GF-D8 (cell line): ENCODE measurements around the gene AIFM3.
"Not testable (repeated sequence)": the region's sequence is repeated elsewhere in the genome, so short reads cannot be mapped to it uniquely, and the experiment has no call there.

ENCODE experiments used
- DNase-seq: peaks from one replicate; lab custom pipeline; 2025; lab: John Stamatoyannopoulos, UW

AIFM3 gene, protein sequence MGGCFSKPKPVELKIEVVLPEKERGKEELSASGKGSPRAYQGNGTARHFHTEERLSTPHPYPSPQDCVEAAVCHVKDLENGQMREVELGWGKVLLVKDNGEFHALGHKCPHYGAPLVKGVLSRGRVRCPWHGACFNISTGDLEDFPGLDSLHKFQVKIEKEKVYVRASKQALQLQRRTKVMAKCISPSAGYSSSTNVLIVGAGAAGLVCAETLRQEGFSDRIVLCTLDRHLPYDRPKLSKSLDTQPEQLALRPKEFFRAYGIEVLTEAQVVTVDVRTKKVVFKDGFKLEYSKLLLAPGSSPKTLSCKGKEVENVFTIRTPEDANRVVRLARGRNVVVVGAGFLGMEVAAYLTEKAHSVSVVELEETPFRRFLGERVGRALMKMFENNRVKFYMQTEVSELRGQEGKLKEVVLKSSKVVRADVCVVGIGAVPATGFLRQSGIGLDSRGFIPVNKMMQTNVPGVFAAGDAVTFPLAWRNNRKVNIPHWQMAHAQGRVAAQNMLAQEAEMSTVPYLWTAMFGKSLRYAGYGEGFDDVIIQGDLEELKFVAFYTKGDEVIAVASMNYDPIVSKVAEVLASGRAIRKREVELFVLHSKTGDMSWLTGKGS

DNA sequence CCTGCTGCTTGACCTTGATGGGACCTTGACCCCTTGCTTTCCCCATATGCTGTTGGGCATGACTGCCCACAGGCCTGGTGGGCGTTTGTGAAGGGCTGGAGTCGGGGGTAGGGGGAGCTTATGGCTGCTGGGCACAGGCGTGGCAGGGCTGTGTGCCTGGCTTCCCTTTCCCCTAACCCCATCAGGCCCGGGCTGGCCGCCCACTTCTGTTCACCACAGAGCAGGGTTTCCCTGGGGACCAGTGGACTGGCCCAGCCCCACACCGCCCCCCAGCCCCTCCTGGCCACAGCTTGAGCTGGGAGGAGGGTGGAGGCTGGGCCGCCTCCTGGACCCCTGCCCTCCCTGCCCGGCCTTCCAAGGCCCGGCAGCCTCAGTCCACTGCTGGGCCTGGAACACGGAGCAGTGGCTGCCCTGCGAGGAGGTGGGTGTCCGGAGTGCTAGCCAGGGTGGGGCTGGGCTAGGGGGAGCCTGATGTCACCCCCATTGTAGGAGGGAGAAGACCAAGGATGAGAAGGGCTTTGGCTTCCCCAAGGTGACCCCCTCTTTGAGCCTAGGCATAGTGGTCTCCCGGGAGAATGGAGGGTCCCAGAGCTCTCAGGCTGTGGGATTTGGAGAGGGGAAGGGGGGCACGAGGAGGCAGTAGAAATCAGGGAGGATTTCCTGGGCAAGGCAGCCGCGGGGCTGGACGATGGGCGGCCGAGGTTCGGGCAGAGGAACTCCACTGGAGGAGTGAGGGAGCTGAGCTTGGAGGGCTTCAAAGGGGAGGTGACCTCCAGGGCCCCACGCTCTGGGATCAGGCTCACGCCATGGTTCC is at the start of gene AIFM3:
Gene AIFM3, plus strand, starts transcription at position 373 of the 814 bp plus-strand sequence. CDS start 690 bp downstream, outside the sequence.
- no peak for DNase-seq

DNA sequence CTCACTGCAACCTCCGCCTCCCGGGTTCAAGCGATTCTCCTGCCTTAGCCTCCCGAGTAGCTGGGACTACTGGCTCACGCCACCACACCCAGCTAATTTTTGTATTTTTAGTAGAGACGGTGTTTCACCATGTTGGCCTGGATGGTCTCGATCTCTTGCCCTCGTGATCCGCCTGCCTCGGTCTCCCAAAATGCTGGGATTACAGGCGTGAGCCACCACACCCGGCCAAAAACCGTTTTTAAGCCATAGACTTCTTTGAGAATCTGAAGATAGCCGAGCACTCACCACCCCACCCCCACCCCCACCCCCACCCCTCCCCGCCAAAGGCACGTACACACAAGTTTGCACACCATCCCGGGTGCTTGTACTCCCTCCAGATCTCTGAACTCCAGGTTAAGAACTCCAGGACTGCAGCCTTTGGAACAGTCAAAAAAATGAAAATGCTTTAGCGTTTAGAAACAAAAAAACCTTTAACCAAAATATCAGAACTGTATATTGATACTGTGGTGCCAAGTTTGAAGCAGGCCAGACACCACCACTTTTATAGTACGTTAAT is 48.3 kb upstream of the AIFM3 start:
- DNase-seq: no peak

DNA sequence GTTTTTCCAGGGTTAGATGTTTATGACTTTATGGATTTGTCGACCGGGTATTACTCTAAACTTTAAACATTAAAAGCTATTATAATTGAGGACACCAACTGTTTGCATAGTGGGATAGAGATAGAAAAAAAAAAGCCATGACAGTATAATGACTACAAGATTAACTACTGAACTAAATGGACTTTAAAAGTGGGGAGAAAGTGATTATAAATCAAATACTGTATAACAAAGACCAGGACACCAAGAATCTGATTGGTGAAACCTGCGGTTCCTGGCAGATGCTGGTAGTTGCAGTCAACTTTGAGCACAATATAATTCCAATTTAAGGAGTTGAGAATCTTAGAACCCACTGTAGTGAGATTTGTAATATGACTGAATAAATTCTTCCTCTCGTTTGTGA is 47.3 kb upstream of the AIFM3 start:
- DNase-seq: no peak

DNA sequence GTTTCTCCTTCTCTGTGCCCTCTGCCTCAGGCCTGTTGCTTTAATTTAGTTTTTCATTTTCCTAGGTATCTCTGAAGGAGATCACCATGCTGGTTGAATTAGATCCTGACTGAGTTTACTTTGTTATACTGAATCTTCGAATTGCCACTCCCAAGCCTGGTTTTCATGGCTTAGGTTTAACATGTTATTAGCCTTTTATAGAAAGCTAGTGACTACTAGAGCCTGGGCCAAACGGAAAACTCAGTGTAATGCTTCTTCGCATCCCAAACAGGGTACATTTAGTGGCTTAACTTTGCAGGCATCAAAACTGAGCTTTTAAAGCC is 46.2 kb upstream of the AIFM3 start:
- no peak for DNase-seq

DNA sequence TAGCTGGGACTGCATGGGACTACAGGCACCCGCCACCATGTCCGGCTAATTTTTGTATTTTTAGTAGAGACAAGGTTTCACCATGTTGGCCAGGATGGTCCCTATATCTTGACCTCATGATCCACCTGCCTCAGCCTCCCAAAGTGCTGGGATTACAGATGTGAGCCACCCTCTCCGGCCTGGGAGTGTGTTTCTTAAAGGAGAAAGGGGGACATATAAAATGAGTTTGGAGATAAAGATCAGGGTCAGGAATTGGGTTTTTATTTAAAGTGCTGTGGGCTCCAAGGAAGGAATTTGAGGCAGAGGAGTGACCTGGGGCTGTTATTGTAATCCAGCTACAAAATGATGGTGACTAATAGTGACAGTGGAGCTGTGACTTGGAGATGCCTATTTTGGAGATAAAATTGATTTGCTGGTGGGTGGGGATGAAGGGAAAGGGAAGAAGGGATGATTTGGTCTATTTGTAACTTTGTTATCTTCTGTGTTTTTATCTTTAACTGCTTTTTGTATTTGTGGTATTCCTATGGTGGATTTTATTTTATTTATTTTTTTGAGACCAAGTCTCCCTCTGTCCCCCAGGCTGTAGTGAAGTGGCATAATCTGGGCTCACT is 44.8 kb upstream of the AIFM3 start:
- no peak for DNase-seq

DNA sequence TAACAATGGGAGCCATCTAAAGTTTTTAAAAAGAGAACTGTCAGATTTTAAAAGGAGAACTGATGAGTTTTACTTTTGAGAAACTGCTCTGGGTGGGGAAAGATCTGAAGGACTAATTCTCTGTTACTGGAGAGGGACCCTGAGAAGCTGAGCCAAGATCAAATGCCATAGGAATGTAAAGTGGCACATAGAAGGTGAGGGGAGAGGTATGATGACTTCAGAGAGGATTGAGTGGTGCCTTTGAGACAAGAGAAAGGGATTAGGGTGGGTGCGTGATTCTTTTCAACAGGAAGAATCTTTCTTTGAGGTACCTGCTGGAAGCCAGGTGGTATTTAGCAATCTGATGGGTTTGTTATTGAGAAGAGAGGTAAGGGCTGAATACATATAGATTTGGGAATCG is 40.8 kb upstream of the AIFM3 start:
- no peak for DNase-seq

DNA sequence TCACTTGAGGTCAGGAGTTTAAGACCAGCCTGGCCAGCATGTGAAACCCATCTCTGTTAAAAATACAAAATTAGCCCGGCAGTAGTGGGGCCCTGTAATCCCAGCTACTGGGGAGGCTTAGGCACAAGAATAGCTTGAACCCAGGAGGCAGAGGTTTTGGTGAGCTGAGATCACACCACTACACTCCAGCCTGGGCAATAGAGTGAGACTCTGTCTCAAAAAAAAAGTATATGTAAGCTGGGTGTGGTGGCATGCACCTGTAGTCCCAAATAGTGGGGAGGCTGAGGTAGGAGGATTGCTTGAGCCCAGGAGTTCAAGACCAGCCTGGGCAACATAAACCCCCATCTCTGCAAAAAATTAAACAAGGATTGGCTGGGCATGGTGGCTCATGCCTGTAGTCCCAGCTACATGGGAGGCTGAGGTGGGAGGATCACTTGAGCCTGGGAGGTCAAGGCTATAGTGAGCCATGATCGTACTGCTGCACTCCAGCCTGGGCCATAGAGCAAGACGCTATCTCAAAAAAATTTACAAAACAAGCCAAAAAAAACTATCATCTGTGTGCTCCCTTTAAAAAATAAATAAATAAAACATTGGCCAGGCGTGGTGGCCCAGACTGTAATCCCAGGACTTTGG is 39.0 kb upstream of the AIFM3 start:
- no peak for DNase-seq

DNA sequence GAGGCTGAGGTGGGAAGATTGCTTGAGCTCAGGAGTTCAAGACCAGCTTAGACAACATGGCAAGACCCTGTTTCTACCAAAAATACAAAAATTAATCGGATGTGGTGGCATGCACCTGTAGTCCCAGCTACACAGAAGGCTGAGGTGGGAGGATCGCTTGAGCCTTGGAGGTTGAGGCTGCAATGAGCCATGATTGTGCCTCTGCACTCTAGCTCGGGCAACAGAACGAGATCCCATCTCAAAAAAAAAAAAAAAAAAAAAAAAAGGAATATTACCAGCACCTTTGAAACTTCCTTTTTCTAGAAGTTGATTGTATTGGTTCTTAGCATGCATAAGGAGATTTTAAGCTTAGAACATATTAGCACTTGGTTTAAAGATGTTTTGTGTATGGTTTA is 38.5 kb upstream of the AIFM3 start:
- DNase-seq: no peak

DNA sequence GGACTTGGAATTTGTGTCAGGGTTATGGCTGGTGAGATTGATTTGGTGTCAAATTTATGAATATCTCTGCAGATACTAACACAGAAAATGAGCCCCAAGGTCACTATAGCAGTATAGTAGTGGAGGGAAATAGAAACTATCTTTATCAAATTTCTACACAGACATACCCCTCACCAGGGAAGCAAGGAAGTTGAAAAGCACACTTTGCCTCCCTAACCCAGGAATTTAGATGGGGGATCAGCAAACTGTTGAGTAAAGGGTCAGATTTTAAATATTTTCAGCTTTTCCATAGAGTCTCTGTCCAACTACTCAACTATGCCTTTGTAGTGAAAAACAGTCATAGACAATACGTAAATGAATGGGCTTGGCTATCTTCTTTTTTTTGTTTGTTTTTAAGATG is 37.1 kb upstream of the AIFM3 start:
- DNase-seq: no peak

DNA sequence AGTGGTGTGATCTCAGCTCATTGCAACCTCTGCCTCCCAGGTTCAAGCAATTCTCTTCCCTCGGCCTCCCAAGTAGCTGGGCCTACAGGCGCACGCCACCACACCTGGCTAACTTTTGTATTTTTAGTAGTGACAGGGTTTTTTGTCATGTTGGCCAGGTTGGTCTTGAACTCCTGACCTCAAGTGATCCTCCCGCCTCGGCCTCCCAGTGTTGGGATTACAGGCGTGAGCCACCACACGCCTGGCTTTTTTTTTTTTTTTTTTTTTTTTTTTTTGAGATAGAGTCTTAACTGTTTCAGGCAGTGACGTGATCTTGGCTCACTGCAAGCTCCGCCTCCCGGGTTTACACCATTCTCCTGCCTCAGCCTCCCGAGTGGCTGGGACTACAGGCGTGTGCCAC is 36.6 kb upstream of the AIFM3 start:
- not testable (repeated sequence) for DNase-seq

DNA sequence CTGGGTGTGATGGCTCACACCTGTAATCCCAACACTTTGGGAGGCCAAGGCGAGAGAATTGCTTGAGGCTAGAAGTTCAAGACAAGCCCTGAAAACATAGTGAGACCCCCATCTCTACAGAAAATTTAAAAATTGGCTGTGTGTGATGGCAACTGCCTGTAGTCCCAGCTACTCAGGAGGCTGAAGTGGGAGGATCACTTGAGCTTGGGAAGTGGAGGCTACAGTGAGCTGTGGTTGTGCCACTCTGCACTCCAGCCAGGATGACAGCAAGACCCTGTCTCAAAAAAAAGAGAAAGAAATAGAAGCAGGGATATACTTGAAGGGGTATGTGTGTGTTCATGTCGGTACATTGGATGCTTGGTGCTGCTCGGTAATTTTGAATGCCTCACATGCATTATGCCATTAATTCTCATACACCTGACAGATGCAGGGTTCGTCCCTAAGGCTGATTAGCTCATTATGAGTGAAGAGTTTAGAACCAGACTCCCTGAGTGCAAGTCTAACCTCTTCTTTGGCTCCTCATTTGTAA is 35.9 kb upstream of the AIFM3 start:
- no peak for DNase-seq

DNA sequence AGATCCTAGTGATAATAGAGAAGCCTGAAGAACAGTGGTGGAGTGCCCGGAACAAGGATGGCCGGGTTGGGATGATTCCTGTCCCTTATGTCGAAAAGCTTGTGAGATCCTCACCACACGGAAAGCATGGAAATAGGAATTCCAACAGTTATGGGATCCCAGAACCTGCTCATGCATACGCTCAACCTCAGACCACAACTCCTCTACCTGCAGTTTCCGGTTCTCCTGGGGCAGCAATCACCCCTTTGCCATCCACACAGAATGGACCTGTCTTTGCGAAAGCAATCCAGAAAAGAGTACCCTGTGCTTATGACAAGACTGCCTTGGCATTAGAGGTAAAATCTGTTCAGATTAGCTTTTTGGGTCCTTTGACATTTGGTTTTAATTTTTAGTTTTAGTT is 33.1 kb upstream of the AIFM3 start:
- no peak for DNase-seq

DNA sequence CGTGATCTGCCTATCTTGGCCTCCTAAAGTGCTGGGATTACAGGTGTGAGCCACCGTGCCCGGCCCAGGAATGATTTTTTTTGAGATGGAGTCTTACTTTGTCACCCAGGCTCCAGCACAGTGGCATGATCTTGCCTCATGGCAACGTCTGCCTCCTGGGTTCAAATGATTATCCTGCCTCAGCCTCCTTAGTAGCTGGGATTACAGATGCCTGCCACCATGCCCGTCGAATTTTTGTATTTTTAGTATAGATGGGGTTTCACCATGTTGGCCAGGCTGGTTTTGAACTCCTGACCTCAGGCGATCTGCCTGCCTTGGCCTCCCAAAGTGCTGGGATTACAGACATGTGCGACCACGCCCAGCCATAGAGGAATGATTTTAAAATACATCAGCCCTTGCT is 32.0 kb upstream of the AIFM3 start:
- DNase-seq: not testable (repeated sequence)

DNA sequence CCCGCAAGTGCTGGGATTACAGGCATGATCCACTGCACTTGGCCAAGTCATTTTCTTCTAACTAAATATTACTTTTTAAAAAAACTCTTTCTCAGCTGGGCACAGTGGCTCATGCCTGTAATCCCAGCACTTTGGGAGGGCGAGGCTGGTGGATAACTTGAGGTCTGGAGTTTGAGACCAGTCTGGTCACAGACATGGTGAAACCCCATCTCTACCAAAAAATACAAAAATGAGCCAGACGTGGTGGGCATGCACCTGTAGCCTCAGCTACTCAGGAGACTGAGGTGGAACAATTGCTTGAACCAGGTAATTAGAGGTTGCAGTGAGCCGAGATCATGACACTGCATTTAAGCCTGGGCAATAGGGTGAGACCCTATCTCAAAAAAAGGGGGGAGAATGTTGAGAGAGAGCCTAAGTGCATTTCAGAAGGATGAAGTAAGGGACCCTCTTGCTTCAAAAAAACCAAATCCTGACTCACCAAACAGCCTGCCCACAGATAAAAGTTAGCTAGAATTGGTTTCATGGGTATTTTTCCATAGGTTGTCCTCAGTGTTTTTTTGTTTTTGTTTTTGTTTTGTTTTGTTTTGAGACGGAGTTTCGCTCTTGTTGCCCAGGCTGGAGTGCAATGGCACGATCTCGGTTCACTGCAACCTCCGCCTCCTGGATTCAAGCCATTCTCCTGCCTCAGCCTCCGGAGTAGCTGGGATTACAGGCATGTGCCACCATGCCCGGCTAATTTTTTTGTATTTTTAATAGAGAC is 31.1 kb upstream of the AIFM3 start:
- DNase-seq: not testable (repeated sequence)

DNA sequence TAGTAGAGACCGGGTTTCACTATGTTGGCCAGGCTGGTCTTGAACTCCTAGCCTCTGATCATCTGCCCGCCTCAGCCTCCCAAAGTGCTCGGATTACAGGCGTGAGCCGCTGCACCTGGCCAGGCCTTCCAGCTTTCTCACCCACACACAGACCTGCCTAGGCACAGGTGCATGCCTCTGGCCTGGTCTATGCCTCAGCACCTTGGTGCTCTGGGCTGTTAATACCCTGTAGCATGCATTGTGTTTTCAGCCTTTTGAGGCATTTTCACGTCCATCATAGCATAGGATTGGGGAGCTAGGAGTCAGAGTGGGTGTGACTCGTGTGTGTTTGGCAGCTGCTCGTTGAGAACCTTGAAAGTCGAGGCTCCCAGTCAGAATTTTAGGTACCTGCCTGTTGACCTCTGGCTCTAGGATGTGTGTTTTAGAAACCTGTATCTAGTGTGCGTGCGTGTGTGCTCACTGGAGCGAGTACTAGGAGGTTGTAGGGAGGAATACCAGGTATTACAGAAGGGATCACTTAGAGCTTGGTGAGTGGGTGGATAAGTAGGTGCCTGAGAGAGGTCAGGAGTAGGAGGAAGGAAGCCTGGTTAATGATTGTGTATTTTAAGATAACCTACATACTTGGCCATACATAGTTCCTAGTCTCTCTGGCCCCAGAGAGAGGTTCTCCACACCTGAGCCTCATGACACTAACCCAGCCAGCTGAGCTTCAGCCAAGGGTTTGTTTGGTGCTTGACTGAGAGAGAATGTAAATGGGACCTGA is 29.8 kb upstream of the AIFM3 start:
- DNase-seq: no peak

DNA sequence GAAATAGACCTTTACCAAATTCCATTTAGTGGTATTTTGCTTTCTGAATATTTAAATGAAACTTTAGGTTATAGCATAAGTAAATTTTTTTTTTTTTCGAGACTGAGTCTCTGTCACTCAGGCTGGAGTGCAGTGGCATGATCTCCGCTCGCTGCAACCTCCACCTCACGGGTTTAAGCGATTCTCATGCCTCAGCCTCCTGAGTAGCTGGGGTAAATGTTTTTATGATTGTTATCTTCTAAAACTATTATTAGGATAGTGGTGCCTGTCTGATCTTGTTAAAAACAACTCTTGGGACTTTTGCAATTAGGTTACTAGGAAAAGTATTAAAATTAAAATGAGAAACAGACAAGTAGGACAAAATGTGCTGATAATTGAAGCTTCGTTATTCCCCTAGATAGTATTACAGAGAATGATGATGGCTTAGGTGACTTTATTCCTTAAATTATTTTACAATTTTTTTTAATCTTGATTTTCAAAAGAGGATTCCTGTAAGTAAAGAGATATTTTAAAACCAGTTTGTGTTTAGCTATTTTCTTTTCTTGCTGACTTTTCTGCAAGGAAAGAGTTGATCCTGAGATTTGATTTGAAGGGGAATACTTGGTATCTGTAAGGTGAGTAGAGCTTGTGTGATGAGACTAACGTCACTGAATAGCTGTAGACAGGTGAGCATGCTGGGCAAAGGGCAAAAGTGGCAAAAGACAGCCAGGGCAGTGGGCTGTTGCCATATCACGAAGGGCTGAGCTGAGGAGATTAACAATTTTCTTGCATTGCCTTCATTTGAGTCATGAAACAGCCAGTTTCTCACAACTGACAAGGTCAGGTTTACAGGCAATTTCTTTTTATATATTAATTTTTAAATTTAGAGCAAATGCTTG is 29.0 kb upstream of the AIFM3 start:
- no peak for DNase-seq

DNA sequence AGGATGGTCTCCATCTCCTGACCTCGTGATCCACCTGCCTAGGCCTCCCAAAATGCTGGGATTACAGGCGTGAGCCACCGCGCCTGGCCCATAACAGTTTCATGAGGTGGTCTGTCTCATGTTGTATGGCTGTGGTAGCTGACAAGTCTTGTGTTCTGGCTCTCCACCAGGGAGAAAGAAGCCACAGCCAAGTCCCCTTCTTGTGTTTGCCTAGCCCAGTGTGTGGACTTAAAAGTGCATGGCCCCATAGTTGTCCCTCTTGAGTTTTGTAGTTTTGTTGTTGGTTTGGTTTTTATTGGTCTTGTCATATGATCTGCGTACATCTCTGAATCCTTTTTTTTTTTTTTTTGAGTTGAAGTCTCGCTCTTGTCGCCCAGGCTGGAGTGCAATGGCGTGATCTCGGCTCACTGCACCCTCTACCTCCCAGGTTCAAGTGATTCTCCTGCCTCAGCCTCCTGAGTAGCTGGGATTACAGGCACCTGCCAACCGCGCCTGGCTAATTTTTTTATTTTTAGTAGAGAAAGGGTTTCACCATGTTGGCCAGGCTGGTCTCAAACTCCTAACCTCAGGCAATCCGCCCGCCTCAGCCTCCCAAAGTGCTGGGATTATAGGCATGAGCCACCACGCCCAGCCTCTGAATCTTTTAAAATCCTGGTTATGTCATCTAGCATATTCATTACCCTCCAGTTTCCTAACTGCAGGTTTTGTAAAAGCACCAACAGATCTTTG is 27.4 kb upstream of the AIFM3 start:
- not testable (repeated sequence) for DNase-seq

DNA sequence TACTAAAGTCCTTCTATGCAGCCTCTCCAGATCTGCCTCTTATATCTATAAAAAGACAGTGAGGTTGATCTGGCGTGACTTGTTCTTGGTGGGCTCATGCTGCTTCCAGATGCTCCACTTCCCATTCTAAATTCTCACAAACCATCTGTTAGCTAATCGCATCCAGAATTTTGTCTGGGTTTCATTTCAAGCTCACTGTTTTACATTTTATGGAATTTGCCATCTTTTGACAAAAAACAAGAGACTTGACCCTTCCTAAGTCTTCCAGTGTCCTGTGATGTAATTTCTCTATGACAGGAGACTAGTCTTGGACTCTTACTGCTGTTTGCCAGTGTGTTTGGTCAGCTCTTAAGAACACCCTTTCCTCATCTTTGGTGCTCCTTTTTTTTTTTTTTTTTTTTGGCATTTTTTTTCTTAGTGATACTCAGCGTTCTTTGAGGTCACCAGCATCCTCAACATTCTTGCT is 26.8 kb upstream of the AIFM3 start:
- DNase-seq: no peak
